Suprapubic skin (tissue), 4 donors: Measurements from ENCODE around the gene C16orf95.

Source experiments
- CTCF ChIP-seq, 2 donors: fragments of 200-600 bp in 1 of 2; fragments of 450-650 bp in 1 of 2; sonication (generic) in 1 of 2; IDR thresholded peaks; one replicate each; pipeline ENCODE4 v1.5.1; 2016 to 2019; ENCODE audit warnings: antibody characterized with exemption in 2 of 2, mild to moderate bottlenecking in 1 of 2, moderate library complexity in 1 of 2
- EP300 ChIP-seq: sonication (generic); formaldehyde crosslinking; IDR thresholded peaks from one replicate; pipeline ENCODE4 v1.6.1; 2017; ENCODE audit warnings: antibody characterized with exemption
- POLR2A ChIP-seq, 2 donors: fragments of 450-650 bp; IDR thresholded peaks; one replicate each; pipeline ENCODE4 v1.6.1; 2017; ENCODE audit warnings: antibody characterized with exemption in 2 of 2, mild to moderate bottlenecking in 2 of 2, moderate library complexity in 2 of 2
- POLR2AphosphoS5 ChIP-seq, 3 donors: sonication (generic); formaldehyde crosslinking; IDR thresholded peaks; one replicate each; pipeline ENCODE4 v1.6.1; 2017; ENCODE audit warnings: antibody characterized with exemption in 3 of 3

GRCh38 chr16:87320510-87321227 is 3.5 kb upstream of the C16orf95 start:
- TF ChIP-seq CTCF (IDR thresholded peaks at IDR 0.05), result no peak
- TF ChIP-seq POLR2A (IDR thresholded peaks at IDR 0.05), result no peak
- no peak for TF ChIP-seq EP300
- TF ChIP-seq POLR2AphosphoS5 (IDR thresholded peaks at IDR 0.05), result no peak
